ENCODE results near the gene FMNL1. TPM values are rescaled to one million over a fixed set of nuclear protein-coding genes. Genes with fewer than 3 reads are reported as not detected.

FMNL1 gene
- total and polyA plus RNA-seq, 3 donors from 2014 or later = 11.1 to 15.8 (median 13.9) TPM

DNA sequence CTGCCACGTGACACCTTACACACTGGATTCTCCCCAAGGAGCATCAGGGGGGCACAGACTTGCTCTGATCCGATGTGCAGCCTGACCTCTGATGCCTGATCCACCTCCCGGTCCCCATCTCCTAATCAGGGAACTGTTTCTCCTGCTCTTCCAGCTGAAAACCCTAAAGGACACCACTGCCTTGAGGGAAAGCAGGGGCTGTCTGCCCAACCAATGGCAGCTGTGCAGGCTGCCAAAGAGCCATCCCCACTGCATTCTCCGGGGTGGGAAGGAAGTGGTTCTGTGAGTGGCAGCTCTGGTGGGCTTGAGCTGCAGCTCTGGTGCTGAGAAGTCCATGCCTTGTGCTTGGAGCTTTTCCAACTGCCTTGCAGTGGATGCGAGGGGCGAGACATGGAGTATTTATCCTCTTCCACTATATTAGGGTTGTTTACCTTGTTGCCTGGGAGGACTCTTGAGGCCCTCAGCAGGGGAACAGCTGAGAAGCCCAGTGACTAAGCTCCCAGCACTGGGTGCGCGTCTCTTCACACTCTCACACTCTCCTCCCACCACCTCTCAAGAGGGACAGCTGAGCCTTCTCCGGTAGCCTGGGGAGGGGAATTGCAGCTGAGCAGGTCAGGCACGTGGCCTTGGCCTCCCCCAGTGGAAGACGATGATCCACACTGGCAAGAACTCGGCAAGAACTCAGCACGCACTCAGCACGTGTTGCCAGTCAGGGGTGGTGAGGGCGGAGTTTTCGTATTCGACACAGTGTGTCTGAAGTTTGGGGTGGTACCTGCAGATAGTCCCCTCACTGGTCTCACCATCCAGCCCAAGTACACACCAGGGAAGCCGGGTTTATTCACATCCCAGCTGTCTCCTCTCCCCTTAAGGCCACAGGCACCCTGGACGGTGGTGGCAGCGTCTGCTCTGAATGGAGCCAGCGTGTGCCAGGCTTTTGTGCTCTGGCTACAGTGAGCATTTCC, 61.3 kb downstream of the FMNL1 start:
- WGBS, 2 donors = 60 to 72% methylated on average over 19 to 21 of the region's 21 CpGs
- H3K27ac ChIP-seq = no peak overlapping the region
- no peaks in the 10 kb centered on the region for H3K27me3 ChIP-seq
- no peaks in the 10 kb centered on the region for H3K36me3 ChIP-seq (ENCODE audit: low read depth, missing control alignments)
- no peaks in the 10 kb centered on the region for H3K9me3 ChIP-seq
- TF ChIP-seq, protein P1, sequence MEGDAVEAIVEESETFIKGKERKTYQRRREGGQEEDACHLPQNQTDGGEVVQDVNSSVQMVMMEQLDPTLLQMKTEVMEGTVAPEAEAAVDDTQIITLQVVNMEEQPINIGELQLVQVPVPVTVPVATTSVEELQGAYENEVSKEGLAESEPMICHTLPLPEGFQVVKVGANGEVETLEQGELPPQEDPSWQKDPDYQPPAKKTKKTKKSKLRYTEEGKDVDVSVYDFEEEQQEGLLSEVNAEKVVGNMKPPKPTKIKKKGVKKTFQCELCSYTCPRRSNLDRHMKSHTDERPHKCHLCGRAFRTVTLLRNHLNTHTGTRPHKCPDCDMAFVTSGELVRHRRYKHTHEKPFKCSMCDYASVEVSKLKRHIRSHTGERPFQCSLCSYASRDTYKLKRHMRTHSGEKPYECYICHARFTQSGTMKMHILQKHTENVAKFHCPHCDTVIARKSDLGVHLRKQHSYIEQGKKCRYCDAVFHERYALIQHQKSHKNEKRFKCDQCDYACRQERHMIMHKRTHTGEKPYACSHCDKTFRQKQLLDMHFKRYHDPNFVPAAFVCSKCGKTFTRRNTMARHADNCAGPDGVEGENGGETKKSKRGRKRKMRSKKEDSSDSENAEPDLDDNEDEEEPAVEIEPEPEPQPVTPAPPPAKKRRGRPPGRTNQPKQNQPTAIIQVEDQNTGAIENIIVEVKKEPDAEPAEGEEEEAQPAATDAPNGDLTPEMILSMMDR (IDR thresholded peaks at IDR 0.05) = no peak
- no peak for TF ChIP-seq POLR2A (IDR thresholded peaks at IDR 0.05)
- H3K4me1 ChIP-seq = peaks cover 14% of the 10 kb centered on the region
- no peak overlapping the region for H3K4me3 ChIP-seq
- no peak for DNase-seq
- intact Hi-C loops (cut with DNase I; ENCODE audit: low total_unique reads) = loop anchor here (10.0 kb wide), 1 partner anchor 92 kb away; no protein-coding TSS in a partner anchor

DNA sequence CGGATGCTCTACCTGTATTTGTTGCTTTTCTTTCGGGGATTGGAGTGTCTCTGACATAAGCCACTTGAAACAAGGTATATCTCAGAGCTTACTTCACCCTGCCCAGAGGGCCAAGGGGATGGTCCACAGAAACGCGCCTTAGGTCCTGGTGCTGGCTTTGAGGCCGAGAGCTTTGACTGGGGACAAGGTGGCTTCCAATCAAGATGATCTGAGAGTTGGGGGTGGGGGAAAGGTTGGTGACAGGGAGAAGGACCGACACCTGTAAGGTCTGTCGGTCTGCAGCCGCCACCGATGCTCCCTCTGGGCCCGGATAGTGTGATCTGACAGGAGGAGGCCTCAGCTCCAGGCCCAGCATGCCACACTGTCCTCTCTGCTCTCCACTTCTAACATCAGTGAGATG, 62.0 kb downstream of the FMNL1 start:
- no peak for TF ChIP-seq POLR2A (IDR thresholded peaks at IDR 0.05)
- TF ChIP-seq, protein P1 (IDR thresholded peaks at IDR 0.05) = no peak
- intact Hi-C loops (cut with DNase I; ENCODE audit: low total_unique reads) = loop anchor here (10.0 kb wide), 1 partner anchor 91 kb away; no protein-coding TSS in a partner anchor
- no peak overlapping the region for H3K27ac ChIP-seq
- no peaks in the 10 kb centered on the region for H3K36me3 ChIP-seq (ENCODE audit: low read depth, missing control alignments)
- WGBS, 2 donors = 77 to 98% methylated on average over 9 to 10 of the region's 10 CpGs
- H3K4me3 ChIP-seq = no peak overlapping the region
- no peaks in the 10 kb centered on the region for H3K9me3 ChIP-seq
- no peaks in the 10 kb centered on the region for H3K27me3 ChIP-seq
- H3K4me1 ChIP-seq = peaks cover 6% of the 10 kb centered on the region
- DNase-seq = no peak

DNA sequence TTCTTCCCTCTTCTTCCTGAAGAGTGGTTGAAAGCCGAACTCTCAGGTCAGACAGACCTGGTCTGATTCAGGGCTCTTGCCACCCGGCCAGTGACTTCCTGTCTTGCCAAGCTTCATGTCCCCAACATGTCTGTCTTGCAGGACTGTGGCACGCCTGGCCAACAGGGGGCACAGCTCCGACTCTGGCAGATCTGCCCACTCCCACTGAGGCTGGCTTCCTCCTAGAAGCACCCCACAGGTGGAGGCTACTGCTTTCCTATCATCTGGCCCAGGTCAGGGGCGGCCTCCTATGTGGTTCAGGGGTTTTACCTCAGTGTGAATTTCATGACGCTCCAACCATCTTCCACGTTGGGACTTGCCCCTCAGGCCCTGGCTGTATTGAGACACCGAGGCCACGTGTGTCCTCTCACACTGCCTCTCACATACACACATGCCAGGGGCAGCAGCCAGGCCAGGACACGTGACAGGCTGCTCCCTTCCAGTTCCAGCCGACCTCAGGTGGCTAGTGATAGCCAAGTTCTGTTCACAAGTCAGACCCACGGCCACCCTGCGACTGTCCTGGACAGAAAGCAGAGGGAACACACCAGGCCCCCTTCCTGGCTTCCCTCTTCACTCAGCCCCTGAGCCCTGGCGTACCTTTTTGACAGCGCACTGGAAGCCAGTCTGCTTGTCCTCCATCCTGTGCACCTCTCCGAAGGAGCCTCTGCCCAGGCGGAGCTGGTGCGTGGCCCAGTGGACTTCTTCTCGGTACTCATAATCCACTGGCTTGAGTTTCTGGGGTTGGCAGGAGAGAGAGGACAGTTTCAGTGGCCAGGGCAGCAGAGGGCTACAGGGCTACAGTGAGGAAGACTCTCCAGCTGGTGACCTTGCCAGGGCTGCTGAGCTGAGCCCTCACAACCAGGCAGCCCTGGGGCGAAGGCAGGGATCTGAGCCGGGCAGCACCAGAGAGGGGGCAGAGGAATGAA, 62.8 kb downstream of the FMNL1 start:
- DNase-seq = no peak
- TF ChIP-seq POLR2A (IDR thresholded peaks at IDR 0.05) = no peak
- TF ChIP-seq, protein P1 (IDR thresholded peaks at IDR 0.05) = peak in 1 of 3 experiments; percentile 8
- Histone ChIP-seq H3K27me3 (no peaks in the 10 kb centered on the region), H3K4me3 (no peak overlapping the region), H3K36me3 (ENCODE audit: low read depth, missing control alignments) (no peaks in the 10 kb centered on the region), H3K4me1 (peaks cover 6% of the 10 kb centered on the region), H3K9me3 (no peaks in the 10 kb centered on the region), H3K27ac (no peak overlapping the region)
- intact Hi-C loops (cut with DNase I; ENCODE audit: low total_unique reads) = loop anchor here (10.0 kb wide), 1 partner anchor 90 kb away; no protein-coding TSS in a partner anchor
- 85 to 87% methylated on average over 19 to 21 of the region's 21 CpGs for WGBS, 2 donors

DNA sequence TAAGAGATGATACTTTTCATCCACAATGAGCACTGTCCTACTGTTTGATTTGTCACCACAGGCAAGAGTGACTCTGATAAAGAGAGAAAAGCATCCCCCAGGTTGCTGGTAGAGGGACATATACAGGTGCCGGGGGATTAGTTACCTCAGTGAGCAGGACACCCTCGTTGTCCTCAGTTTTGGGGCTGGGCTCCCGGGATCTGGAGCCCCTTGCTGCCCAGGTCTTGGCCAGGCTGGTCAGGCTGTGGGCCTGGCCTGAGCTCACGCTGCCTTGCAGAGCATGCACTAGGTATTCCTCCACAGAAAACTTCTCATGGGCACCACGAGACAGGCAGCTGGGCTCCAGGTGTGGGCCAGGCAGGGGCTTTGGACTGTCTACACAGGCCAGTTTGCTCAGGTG, 64.6 kb downstream of the FMNL1 start:
- Histone ChIP-seq H3K9me3 (no peaks in the 10 kb centered on the region), H3K4me3 (no peak overlapping the region), H3K36me3 (ENCODE audit: low read depth, missing control alignments) (no peaks in the 10 kb centered on the region), H3K27me3 (no peaks in the 10 kb centered on the region), H3K27ac (no peak overlapping the region), H3K4me1 (peaks cover 19% of the 10 kb centered on the region)
- no peak for DNase-seq
- intact Hi-C loops (cut with DNase I; ENCODE audit: low total_unique reads) = loop anchor here (10.0 kb wide), 1 partner anchor 89 kb away; no protein-coding TSS in a partner anchor
- 88 to 92% methylated on average over 5 of the region's 5 CpGs for WGBS, 2 donors
- TF ChIP-seq, protein P1 (IDR thresholded peaks at IDR 0.05) = no peak
- no peak for TF ChIP-seq POLR2A (IDR thresholded peaks at IDR 0.05)
